WTC11 (cell line): ENCODE results near the gene NUDT6.

Experiments
- GABPB1 ChIP-seq: sonication (generic); formaldehyde crosslinking; IDR thresholded peaks from 2 replicates; pipeline ENCODE4 v1.8.1; 2023; ENCODE audit warnings: mild to moderate bottlenecking, missing genetic modification reagents
- NR2C2 ChIP-seq: sonication (generic); formaldehyde crosslinking; IDR thresholded peaks from 2 replicates; pipeline ENCODE4 v1.8.0; 2022; ENCODE audit warnings: mild to moderate bottlenecking, missing genetic modification reagents
- NR3C1 ChIP-seq: sonication (generic); formaldehyde crosslinking; conservative IDR thresholded peaks from 2 replicates; pipeline ENCODE4 v1.8.1; 2023; ENCODE audit warnings: low read depth, mild to moderate bottlenecking, missing genetic modification reagents
- SP1 ChIP-seq: sonication (generic); formaldehyde crosslinking; conservative IDR thresholded peaks from 2 replicates; pipeline ENCODE4 v1.8.1; 2022; ENCODE audit warnings: missing genetic modification reagents
- TEAD4 ChIP-seq: sonication (generic); formaldehyde crosslinking; IDR thresholded peaks from 2 replicates; pipeline ENCODE4 v1.8.0; 2022; ENCODE audit warnings: mild to moderate bottlenecking, missing genetic modification reagents
- TP53 ChIP-seq: sonication (generic); formaldehyde crosslinking; IDR thresholded peaks from 2 replicates; pipeline ENCODE4 v1.8.1; 2023; ENCODE audit warnings: mild to moderate bottlenecking, missing genetic modification reagents
- ZNF423 ChIP-seq: fragments of 250-450 bp; sonication (Bioruptor Pico); IDR thresholded peaks from 2 replicates; pipeline ENCODE4 v2.1.2; 2022; ENCODE audit warnings: mild to moderate bottlenecking, moderate library complexity
- TF ChIP-seq, protein P1 (sequence below): fragments of 200-600 bp; IDR thresholded peaks from 2 replicates; pipeline ENCODE4 v1.8.0; 2022; ENCODE audit warnings: antibody characterized with exemption
- TF ChIP-seq, protein P2 (sequence below): sonication (generic); formaldehyde crosslinking; IDR thresholded peaks from 2 replicates; pipeline ENCODE4 v1.8.0; 2023; ENCODE audit warnings: missing genetic modification reagents
- TF ChIP-seq, protein P3 (sequence below): sonication (generic); formaldehyde crosslinking; IDR thresholded peaks from 2 replicates; pipeline ENCODE4 v1.8.0; 2022; ENCODE audit warnings: missing genetic modification reagents
- TF ChIP-seq, protein P4 (sequence below): fragments of 250-450 bp; sonication (Bioruptor Pico); IDR thresholded peaks from 2 replicates; pipeline ENCODE4 v2.1.2; 2022; ENCODE audit warnings: mild to moderate bottlenecking, moderate library complexity
- TF ChIP-seq, protein P5 (sequence below): sonication (generic); formaldehyde crosslinking; IDR thresholded peaks from 2 replicates; pipeline ENCODE4 v1.8.0; 2022; ENCODE audit warnings: mild to moderate bottlenecking, missing genetic modification reagents

DNA sequence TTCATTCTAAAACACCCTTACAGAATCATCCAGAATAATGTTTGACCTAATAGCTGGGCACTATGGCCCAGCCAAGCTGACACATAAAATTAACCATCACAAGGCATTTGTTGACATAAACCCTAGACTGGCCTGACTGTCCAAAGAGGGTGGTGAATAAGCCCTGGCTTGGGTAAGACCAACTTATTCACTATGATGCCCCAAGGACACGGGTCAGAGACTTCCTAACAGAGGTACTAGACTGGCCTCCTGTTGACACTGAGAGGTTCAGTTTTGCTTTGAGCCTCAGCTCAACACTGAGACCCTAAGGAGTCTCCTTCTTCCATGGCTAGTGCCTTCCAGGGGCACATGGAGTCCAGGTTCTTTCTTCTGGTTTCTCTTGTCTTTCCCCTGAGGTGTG is 74.5 kb downstream of the NUDT6 start:
- TF ChIP-seq, protein P1, sequence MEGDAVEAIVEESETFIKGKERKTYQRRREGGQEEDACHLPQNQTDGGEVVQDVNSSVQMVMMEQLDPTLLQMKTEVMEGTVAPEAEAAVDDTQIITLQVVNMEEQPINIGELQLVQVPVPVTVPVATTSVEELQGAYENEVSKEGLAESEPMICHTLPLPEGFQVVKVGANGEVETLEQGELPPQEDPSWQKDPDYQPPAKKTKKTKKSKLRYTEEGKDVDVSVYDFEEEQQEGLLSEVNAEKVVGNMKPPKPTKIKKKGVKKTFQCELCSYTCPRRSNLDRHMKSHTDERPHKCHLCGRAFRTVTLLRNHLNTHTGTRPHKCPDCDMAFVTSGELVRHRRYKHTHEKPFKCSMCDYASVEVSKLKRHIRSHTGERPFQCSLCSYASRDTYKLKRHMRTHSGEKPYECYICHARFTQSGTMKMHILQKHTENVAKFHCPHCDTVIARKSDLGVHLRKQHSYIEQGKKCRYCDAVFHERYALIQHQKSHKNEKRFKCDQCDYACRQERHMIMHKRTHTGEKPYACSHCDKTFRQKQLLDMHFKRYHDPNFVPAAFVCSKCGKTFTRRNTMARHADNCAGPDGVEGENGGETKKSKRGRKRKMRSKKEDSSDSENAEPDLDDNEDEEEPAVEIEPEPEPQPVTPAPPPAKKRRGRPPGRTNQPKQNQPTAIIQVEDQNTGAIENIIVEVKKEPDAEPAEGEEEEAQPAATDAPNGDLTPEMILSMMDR, result no peak
- TF ChIP-seq NR2C2 (CRISPR knock-in tag) (no peak), SP1 (CRISPR knock-in tag) (no peak), GABPB1 (CRISPR knock-in tag) (no peak), NR3C1 (no peak), ZNF423 (CRISPR knock-in tag) (no peak), TP53 (CRISPR knock-in tag) (no peak), TEAD4 (CRISPR knock-in tag) (no peak)
- TF ChIP-seq, protein P2, sequence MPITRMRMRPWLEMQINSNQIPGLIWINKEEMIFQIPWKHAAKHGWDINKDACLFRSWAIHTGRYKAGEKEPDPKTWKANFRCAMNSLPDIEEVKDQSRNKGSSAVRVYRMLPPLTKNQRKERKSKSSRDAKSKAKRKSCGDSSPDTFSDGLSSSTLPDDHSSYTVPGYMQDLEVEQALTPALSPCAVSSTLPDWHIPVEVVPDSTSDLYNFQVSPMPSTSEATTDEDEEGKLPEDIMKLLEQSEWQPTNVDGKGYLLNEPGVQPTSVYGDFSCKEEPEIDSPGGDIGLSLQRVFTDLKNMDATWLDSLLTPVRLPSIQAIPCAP (CRISPR knock-in tag), result no peak
- TF ChIP-seq, protein P3, sequence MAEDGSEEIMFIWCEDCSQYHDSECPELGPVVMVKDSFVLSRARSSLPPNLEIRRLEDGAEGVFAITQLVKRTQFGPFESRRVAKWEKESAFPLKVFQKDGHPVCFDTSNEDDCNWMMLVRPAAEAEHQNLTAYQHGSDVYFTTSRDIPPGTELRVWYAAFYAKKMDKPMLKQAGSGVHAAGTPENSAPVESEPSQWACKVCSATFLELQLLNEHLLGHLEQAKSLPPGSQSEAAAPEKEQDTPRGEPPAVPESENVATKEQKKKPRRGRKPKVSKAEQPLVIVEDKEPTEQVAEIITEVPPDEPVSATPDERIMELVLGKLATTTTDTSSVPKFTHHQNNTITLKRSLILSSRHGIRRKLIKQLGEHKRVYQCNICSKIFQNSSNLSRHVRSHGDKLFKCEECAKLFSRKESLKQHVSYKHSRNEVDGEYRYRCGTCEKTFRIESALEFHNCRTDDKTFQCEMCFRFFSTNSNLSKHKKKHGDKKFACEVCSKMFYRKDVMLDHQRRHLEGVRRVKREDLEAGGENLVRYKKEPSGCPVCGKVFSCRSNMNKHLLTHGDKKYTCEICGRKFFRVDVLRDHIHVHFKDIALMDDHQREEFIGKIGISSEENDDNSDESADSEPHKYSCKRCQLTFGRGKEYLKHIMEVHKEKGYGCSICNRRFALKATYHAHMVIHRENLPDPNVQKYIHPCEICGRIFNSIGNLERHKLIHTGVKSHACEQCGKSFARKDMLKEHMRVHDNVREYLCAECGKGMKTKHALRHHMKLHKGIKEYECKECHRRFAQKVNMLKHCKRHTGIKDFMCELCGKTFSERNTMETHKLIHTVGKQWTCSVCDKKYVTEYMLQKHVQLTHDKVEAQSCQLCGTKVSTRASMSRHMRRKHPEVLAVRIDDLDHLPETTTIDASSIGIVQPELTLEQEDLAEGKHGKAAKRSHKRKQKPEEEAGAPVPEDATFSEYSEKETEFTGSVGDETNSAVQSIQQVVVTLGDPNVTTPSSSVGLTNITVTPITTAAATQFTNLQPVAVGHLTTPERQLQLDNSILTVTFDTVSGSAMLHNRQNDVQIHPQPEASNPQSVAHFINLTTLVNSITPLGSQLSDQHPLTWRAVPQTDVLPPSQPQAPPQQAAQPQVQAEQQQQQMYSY, result no peak
- TF ChIP-seq, protein P4, sequence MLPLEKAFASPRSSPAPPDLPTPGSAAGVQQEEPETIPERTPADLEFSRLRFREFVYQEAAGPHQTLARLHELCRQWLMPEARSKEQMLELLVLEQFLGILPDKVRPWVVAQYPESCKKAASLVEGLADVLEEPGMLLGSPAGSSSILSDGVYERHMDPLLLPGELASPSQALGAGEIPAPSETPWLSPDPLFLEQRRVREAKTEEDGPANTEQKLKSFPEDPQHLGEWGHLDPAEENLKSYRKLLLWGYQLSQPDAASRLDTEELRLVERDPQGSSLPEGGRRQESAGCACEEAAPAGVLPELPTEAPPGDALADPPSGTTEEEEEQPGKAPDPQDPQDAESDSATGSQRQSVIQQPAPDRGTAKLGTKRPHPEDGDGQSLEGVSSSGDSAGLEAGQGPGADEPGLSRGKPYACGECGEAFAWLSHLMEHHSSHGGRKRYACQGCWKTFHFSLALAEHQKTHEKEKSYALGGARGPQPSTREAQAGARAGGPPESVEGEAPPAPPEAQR (CRISPR knock-in tag), result no peak
- TF ChIP-seq, protein P5, sequence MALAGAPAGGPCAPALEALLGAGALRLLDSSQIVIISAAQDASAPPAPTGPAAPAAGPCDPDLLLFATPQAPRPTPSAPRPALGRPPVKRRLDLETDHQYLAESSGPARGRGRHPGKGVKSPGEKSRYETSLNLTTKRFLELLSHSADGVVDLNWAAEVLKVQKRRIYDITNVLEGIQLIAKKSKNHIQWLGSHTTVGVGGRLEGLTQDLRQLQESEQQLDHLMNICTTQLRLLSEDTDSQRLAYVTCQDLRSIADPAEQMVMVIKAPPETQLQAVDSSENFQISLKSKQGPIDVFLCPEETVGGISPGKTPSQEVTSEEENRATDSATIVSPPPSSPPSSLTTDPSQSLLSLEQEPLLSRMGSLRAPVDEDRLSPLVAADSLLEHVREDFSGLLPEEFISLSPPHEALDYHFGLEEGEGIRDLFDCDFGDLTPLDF, result no peak
